Osteoblast (primary cell): Measurements from ENCODE around the gene ALX4. TPM values are rescaled to one million over a fixed set of nuclear protein-coding genes. Genes with fewer than 3 reads are reported as not detected.

ENCODE experiments used
- DNase-seq: peaks from one replicate; pipeline ENCODE4 v3.0.0; 2011; ENCODE audit warnings: low spot score, mixed read lengths; ENCODE audit not compliant: insufficient read length; ENCODE audit errors: missing footprints
- H2AFZ ChIP-seq: 2 replicates; pipeline ENCODE4 v1.6.0; 2011; ENCODE audit warnings: mild to moderate bottlenecking, low read length
- H3K27ac ChIP-seq: 2 replicates; pipeline ENCODE4 v1.5.1; 2011; ENCODE audit warnings: mild to moderate bottlenecking, low read depth, low read length, moderate library complexity
- H3K27me3 ChIP-seq: 2 replicates; pipeline ENCODE4 v1.6.0; 2012; ENCODE audit warnings: mild to moderate bottlenecking, control low read depth, inconsistent platforms, low read length, moderate library complexity; ENCODE audit not compliant: insufficient read depth
- H3K36me3 ChIP-seq: 2 replicates; pipeline ENCODE4 v1.5.1; 2011; ENCODE audit warnings: mild to moderate bottlenecking, low read length, control low read depth, moderate library complexity; ENCODE audit not compliant: insufficient read depth
- H3K4me1 ChIP-seq: 2 replicates; pipeline ENCODE4 v1.5.1; 2011; ENCODE audit warnings: mild to moderate bottlenecking, low read length, control low read depth, moderate library complexity; ENCODE audit not compliant: insufficient read depth
- H3K4me2 ChIP-seq: 2 replicates; pipeline ENCODE4 v1.6.0; 2011; ENCODE audit warnings: mild to moderate bottlenecking, low read length; ENCODE audit not compliant: insufficient read depth
- H3K4me3 ChIP-seq: fragments of 200-600 bp; sonication (generic); 3 replicates; pipeline ENCODE4 v1.5.1; 2012; ENCODE audit warnings: mild to moderate bottlenecking, low read length, inconsistent platforms; ENCODE audit not compliant: insufficient read depth
- H3K79me2 ChIP-seq: 2 replicates; pipeline ENCODE4 v1.6.0; 2012; ENCODE audit warnings: mild to moderate bottlenecking, low read length, control low read depth, inconsistent platforms; ENCODE audit not compliant: insufficient read depth
- H3K9me3 ChIP-seq: 2 replicates; pipeline ENCODE4 v1.5.1; 2011; ENCODE audit warnings: low read depth, low read length, control low read depth
- H4K20me1 ChIP-seq: 2 replicates; pipeline ENCODE4 v1.6.0; 2012; ENCODE audit warnings: mild to moderate bottlenecking, low read length, control low read depth; ENCODE audit not compliant: insufficient read depth
- CTCF ChIP-seq: IDR thresholded peaks from 2 replicates; pipeline ENCODE4 v1.5.1; 2011; ENCODE audit warnings: mild to moderate bottlenecking, low read depth, low read length, moderate library complexity; ENCODE audit errors: extremely low read depth
- total RNA-seq: library from RNA; depleted of rRNA; stranded (reverse); fragments of >200 nt; gene quantifications from 2 replicates; pipeline ENCODE4 v1.2.3, GENCODE V29; 2012

ALX4 gene
- total RNA-seq, 1 donor = under 0.01 TPM

GRCh38 chr11:44300844-44301563 lies 8.9 kb downstream of the ALX4 start:
- TF ChIP-seq CTCF = no peak
- Histone ChIP-seq H4K20me1 (peaks cover 5% of the 10 kb centered on the region), H3K4me3 (peak overlapping the region; percentile 28), H3K36me3 (no peaks in the 10 kb centered on the region), H3K27ac (peak overlapping the region; percentile 10), H3K4me1 (peaks cover 24% of the 10 kb centered on the region), H3K9me3 (no peaks in the 10 kb centered on the region), H3K4me2 (peak overlapping the region; percentile 26), H3K79me2 (no peaks in the 10 kb centered on the region), H3K27me3 (peaks cover 29% of the 10 kb centered on the region), H2AFZ (peak overlapping the region; percentile 6)
- peak; percentile 96 for DNase-seq

- Histone ChIP-seq H3K4me2 (no peak overlapping the region), H3K4me1 (peaks cover 24% of the 10 kb centered on the region)
- TF ChIP-seq CTCF = no peak
These were observed 11.1 kb downstream of the ALX4 start for GRCh38 chr11:44298862-44299261.

GRCh38 chr11:44290208-44290607 lies 19.7 kb downstream of the ALX4 start:
- TF ChIP-seq CTCF = no peak
- no peak overlapping the region for H3K27ac ChIP-seq
- peak; percentile 86 for DNase-seq
- H3K4me3 ChIP-seq = no peak overlapping the region
- no peaks in the 10 kb centered on the region for H4K20me1 ChIP-seq
- H3K4me1 ChIP-seq = peaks cover 12% of the 10 kb centered on the region
- H3K79me2 ChIP-seq = no peaks in the 10 kb centered on the region
- H3K4me2 ChIP-seq = no peak overlapping the region
- H3K27me3 ChIP-seq = no peaks in the 10 kb centered on the region
- H2AFZ ChIP-seq = no peak overlapping the region
- H3K36me3 ChIP-seq = no peaks in the 10 kb centered on the region
- no peaks in the 10 kb centered on the region for H3K9me3 ChIP-seq

More at GRCh38 chr11:44298862-44299261, 11.1 kb downstream of the ALX4 start:
- DNase-seq = no peak
- Histone ChIP-seq H3K79me2 (no peaks in the 10 kb centered on the region), H4K20me1 (peaks cover 5% of the 10 kb centered on the region), H3K27ac (no peak overlapping the region), H3K36me3 (no peaks in the 10 kb centered on the region), H3K4me3 (no peak overlapping the region), H3K27me3 (peaks cover 7% of the 10 kb centered on the region), H3K9me3 (no peaks in the 10 kb centered on the region), H2AFZ (no peak overlapping the region)

GRCh38 chr11:44288133-44288526 lies 21.8 kb downstream of the ALX4 start:
- no peaks in the 10 kb centered on the region for H3K79me2 ChIP-seq
- H2AFZ ChIP-seq = no peak overlapping the region
- no peaks in the 10 kb centered on the region for H4K20me1 ChIP-seq
- H3K27me3 ChIP-seq = no peaks in the 10 kb centered on the region
- no peak overlapping the region for H3K4me2 ChIP-seq
- no peaks in the 10 kb centered on the region for H3K9me3 ChIP-seq
- H3K4me1 ChIP-seq = peaks cover 12% of the 10 kb centered on the region
- no peak overlapping the region for H3K27ac ChIP-seq
- no peaks in the 10 kb centered on the region for H3K36me3 ChIP-seq
- DNase-seq = no peak
- no peak overlapping the region for H3K4me3 ChIP-seq
- TF ChIP-seq CTCF = no peak
